ENCODE measurements around the gene LCNL1. TPM values are rescaled to one million over a fixed set of nuclear protein-coding genes. Genes with fewer than 3 reads are reported as not detected.

Gene LCNL1
- total RNA-seq, 1 donor from 2014 or later, result not detected

DNA sequence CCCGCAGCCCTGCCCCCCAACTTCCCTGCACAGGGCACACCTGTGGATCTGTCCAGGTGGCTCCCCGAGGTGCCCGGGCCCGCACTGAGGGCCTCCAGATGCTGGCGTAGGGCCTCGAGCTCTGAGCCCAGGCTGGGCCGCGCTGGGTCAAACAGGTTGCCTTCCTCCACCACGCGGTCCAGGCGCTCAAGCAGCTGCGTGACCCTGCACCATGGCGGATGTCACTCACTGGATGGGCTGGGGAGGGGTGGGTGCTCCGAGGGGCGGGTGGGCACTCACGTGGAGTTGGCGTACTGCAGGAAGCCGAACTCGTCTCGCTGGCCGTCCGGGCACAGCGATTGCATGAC, 39.8 kb downstream of the LCNL1 start:
- H3K9me3 Mint-ChIP-seq, result no peaks in the 10 kb centered on the region
- no peaks in the 10 kb centered on the region for H3K79me2 ChIP-seq (ENCODE audit: low read depth)
- H3K9ac ChIP-seq, result no peak overlapping the region
- no peak overlapping the region for H3K27ac Mint-ChIP-seq
- H2AFZ ChIP-seq (replicated peaks), result no peak overlapping the region
- H3K9me3 ChIP-seq (ENCODE audit: low read depth), result no peaks in the 10 kb centered on the region
- no peak overlapping the region for H3K4me2 ChIP-seq
- H3F3A ChIP-seq (ENCODE audit: low read depth), result peaks cover 16% of the 10 kb centered on the region
- H3K27ac ChIP-seq, result no peak overlapping the region
- peaks cover 8% of the 10 kb centered on the region for H3K4me1 Mint-ChIP-seq
- no peaks in the 10 kb centered on the region for H3K36me3 Mint-ChIP-seq
- TF ChIP-seq EZH2phosphoT487 (IDR thresholded peaks at IDR 0.05) (no peak), EZH2 (IDR thresholded peaks at IDR 0.05) (no peak)
- TF ChIP-seq, protein P1, sequence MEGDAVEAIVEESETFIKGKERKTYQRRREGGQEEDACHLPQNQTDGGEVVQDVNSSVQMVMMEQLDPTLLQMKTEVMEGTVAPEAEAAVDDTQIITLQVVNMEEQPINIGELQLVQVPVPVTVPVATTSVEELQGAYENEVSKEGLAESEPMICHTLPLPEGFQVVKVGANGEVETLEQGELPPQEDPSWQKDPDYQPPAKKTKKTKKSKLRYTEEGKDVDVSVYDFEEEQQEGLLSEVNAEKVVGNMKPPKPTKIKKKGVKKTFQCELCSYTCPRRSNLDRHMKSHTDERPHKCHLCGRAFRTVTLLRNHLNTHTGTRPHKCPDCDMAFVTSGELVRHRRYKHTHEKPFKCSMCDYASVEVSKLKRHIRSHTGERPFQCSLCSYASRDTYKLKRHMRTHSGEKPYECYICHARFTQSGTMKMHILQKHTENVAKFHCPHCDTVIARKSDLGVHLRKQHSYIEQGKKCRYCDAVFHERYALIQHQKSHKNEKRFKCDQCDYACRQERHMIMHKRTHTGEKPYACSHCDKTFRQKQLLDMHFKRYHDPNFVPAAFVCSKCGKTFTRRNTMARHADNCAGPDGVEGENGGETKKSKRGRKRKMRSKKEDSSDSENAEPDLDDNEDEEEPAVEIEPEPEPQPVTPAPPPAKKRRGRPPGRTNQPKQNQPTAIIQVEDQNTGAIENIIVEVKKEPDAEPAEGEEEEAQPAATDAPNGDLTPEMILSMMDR (IDR thresholded peaks at IDR 0.05), result no peak
- peaks cover 13% of the 10 kb centered on the region for H4K20me1 ChIP-seq (ENCODE audit: low read depth)
- no peak overlapping the region for H3K4me3 ChIP-seq
- no peak for DNase-seq (ENCODE audit: low spot score)
- no peaks in the 10 kb centered on the region for H3K36me3 ChIP-seq
- no peak overlapping the region for H3K4me3 Mint-ChIP-seq
- H3K27me3 ChIP-seq, result peaks cover 12% of the 10 kb centered on the region
- peaks cover 24% of the 10 kb centered on the region for H3K4me1 ChIP-seq
- H3K27me3 Mint-ChIP-seq (ENCODE audit: insufficient read depth, low read depth), result peaks cover 3% of the 10 kb centered on the region

DNA sequence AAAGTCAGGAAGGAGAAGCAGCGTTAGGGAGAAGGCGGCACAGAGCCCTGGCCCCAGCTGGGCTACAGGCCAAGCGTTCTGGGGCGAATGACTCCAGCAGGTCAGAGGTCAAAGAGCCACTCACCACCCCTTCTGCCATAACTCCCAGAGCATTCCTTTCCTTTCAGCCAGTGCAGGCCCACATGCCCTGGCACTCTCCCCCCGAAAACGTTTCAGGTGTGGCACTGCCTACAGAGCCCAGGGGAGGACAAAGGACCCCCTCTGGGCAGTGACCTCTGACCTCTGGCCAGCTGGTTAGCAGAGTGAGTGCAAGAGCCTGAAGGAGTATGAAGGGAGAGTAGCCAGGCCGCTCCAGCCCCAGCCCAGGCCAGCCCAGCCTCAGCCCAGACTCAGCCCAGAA, 40.4 kb downstream of the LCNL1 start:
- Histone ChIP-seq H3K4me1 (peaks cover 24% of the 10 kb centered on the region), H3K4me2 (peak overlapping the region; percentile 42), H4K20me1 (ENCODE audit: low read depth) (peaks cover 13% of the 10 kb centered on the region), H3K27me3 (peaks cover 13% of the 10 kb centered on the region), H3K27ac (no peak overlapping the region), H3K9me3 (ENCODE audit: low read depth) (no peaks in the 10 kb centered on the region), H3F3A (ENCODE audit: low read depth) (peaks cover 16% of the 10 kb centered on the region), H3K36me3 (no peaks in the 10 kb centered on the region), H3K4me3 (no peak overlapping the region), H2AFZ (replicated peaks) (no peak overlapping the region), H3K79me2 (ENCODE audit: low read depth) (no peaks in the 10 kb centered on the region), H3K9ac (no peak overlapping the region)
- no peak overlapping the region for H3K4me3 Mint-ChIP-seq
- H3K4me1 Mint-ChIP-seq, result peaks cover 8% of the 10 kb centered on the region
- H3K27me3 Mint-ChIP-seq (ENCODE audit: insufficient read depth, low read depth), result peaks cover 3% of the 10 kb centered on the region
- H3K9me3 Mint-ChIP-seq, result no peaks in the 10 kb centered on the region
- H3K36me3 Mint-ChIP-seq, result no peaks in the 10 kb centered on the region
- H3K27ac Mint-ChIP-seq, result no peak overlapping the region
- DNase-seq (ENCODE audit: low spot score), result peak; percentile 56
- TF ChIP-seq EZH2 (IDR thresholded peaks at IDR 0.05) (no peak), EZH2phosphoT487 (IDR thresholded peaks at IDR 0.05) (no peak)
- TF ChIP-seq, protein P1 (IDR thresholded peaks at IDR 0.05), result no peak

DNA sequence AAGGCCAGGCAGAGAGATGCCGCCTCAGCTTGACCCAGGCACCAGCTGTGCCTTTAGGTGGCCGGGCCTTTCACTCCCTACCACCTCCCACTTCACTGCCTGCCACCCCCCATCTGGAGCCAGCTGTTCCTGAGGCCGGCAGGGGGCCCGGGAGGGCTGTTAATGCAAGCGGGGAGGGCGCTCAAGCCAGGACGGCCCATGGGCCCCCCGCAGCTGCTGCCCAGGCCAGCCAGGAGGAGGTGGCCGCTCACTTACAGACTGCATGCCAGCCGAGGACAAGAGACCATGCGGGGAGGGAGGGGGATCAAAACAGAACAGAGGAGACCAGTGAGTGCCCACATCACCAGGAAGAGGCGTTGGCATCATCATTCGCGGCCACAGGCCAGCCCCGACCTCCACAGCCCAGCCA, 40.8 kb downstream of the LCNL1 start:
- Histone ChIP-seq H3F3A (ENCODE audit: low read depth) (peaks cover 20% of the 10 kb centered on the region), H4K20me1 (ENCODE audit: low read depth) (peaks cover 13% of the 10 kb centered on the region), H3K9ac (no peak overlapping the region), H3K27me3 (peaks cover 17% of the 10 kb centered on the region), H3K36me3 (no peaks in the 10 kb centered on the region), H2AFZ (replicated peaks) (no peak overlapping the region), H3K79me2 (ENCODE audit: low read depth) (no peaks in the 10 kb centered on the region), H3K27ac (no peak overlapping the region), H3K4me2 (no peak overlapping the region), H3K9me3 (ENCODE audit: low read depth) (no peaks in the 10 kb centered on the region), H3K4me3 (no peak overlapping the region), H3K4me1 (peaks cover 24% of the 10 kb centered on the region)
- DNase-seq (ENCODE audit: low spot score), result no peak
- no peaks in the 10 kb centered on the region for H3K36me3 Mint-ChIP-seq
- H3K9me3 Mint-ChIP-seq, result no peaks in the 10 kb centered on the region
- H3K27me3 Mint-ChIP-seq (ENCODE audit: insufficient read depth, low read depth), result peaks cover 3% of the 10 kb centered on the region
- no peak overlapping the region for H3K27ac Mint-ChIP-seq
- no peak overlapping the region for H3K4me3 Mint-ChIP-seq
- no peak for TF ChIP-seq EZH2phosphoT487 (IDR thresholded peaks at IDR 0.05)
- TF ChIP-seq, protein P1 (IDR thresholded peaks at IDR 0.05), result no peak
- no peak for TF ChIP-seq EZH2 (IDR thresholded peaks at IDR 0.05)
- peaks cover 8% of the 10 kb centered on the region for H3K4me1 Mint-ChIP-seq
